VCaP (cell line): ENCODE data around the gene ACSL3.

Experiments
- H3K27ac ChIP-seq: fragments of 450-650 bp; 2 replicates; pipeline ENCODE4 v1.5.1; 2017
- CTCF ChIP-seq: fragments of 450-650 bp; conservative IDR thresholded peaks from 2 replicates; pipeline ENCODE4 v1.5.1; 2017; ENCODE audit warnings: mild to moderate bottlenecking, moderate library complexity

The ACSL3 gene

GRCh38 chr2:222946700-222947287 lies 86.0 kb downstream of the ACSL3 start:
- H3K27ac ChIP-seq = no peak overlapping the region
- no peak for TF ChIP-seq CTCF

GRCh38 chr2:222949073-222949472 lies 88.2 kb downstream of the ACSL3 start:
- TF ChIP-seq CTCF = no peak
- no peak overlapping the region for H3K27ac ChIP-seq

- TF ChIP-seq CTCF = no peak
- H3K27ac ChIP-seq = no peak overlapping the region
Observed at GRCh38 chr2:222949690-222950323, 89.0 kb downstream of the ACSL3 start.

GRCh38 chr2:222950638-222951285 lies 89.9 kb downstream of the ACSL3 start:
- no peak overlapping the region for H3K27ac ChIP-seq
- TF ChIP-seq CTCF = no peak

GRCh38 chr2:222952204-222952603 lies 91.4 kb downstream of the ACSL3 start:
- H3K27ac ChIP-seq = no peak overlapping the region
- TF ChIP-seq CTCF = no peak

GRCh38 chr2:222955008-222955407 lies 94.2 kb downstream of the ACSL3 start:
- TF ChIP-seq CTCF = no peak
- no peak overlapping the region for H3K27ac ChIP-seq

GRCh38 chr2:222959358-222959757 lies 98.5 kb downstream of the ACSL3 start:
- no peak for TF ChIP-seq CTCF
- H3K27ac ChIP-seq = no peak overlapping the region
